GM12875 (cell line): ENCODE data around the gene ZBED3.

ENCODE experiments used
- H3K4me3 ChIP-seq: one replicate; pipeline ENCODE4 v1.5.1; 2011; ENCODE audit warnings: low read depth, low read length, control low read depth
- TF ChIP-seq, protein P1 (sequence below): IDR thresholded peaks from 2 replicates; pipeline ENCODE4 v1.5.1; 2011; ENCODE audit warnings: low read depth, mild to moderate bottlenecking, control low read depth, inconsistent platforms, low read length, moderate library complexity, borderline replicate concordance; ENCODE audit not compliant: insufficient read depth

Gene ZBED3

DNA sequence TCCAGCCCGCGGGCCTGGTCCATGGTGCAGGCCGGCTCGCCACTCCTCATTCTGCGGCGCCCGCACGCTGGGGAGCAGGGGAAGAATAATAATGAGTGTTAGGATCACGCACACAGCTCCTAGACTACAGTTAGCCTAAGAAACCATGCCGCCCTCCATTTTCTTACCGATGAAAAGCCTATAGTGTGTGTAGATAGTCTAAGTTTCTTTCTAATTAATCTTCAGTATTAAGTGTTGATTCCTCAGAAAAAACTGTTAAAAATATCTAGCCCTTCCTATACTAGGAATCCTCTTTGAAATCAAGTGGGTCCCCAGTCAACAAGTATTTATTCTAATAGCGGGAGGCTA lies 9.3 kb downstream of the ZBED3 start:
- TF ChIP-seq, protein P1, sequence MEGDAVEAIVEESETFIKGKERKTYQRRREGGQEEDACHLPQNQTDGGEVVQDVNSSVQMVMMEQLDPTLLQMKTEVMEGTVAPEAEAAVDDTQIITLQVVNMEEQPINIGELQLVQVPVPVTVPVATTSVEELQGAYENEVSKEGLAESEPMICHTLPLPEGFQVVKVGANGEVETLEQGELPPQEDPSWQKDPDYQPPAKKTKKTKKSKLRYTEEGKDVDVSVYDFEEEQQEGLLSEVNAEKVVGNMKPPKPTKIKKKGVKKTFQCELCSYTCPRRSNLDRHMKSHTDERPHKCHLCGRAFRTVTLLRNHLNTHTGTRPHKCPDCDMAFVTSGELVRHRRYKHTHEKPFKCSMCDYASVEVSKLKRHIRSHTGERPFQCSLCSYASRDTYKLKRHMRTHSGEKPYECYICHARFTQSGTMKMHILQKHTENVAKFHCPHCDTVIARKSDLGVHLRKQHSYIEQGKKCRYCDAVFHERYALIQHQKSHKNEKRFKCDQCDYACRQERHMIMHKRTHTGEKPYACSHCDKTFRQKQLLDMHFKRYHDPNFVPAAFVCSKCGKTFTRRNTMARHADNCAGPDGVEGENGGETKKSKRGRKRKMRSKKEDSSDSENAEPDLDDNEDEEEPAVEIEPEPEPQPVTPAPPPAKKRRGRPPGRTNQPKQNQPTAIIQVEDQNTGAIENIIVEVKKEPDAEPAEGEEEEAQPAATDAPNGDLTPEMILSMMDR = no peak
- H3K4me3 ChIP-seq = no peak overlapping the region

DNA sequence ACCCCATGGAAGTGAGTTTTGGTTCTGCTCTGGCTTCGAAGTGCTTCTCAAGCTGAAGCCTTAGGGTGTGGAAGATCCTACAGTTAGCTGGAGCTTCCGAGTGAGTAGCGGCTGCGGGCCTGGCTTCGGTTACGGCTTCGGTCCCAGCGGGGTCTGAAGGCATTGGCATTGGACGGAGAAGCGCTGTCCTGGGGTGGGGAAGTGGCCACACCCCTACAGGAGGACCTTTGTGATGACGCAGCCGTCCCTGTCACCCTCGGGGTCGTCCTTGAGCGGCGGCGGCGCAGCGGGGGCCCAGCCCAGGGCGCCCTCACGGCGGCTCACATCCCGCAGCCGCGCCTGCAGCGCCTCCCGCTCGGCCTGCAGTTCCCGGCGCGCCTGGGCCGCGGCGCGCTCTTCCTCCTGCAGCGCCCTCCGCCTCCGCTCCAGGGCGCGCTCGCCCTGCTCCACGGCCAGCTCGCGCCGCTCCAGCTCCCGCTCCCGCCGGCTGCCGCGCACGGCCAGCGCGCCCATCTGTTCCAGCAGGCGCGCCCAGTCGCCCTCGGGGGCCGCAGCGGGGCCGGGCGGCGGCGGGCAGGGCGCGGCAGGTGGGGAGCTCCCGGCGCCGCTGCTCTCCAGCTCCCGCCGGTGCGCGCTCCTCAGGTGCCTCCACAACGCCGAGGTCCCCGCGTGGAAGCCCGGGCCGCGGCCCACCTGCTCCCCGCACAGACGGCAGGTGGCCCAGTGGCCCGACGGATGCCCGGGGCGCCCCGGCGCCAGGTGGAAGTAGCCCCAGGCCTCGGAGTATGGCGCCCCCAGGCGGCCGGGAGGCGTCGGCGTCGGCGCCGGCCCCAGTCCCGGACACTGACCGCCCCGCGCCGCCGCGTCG lies 9.9 kb downstream of the ZBED3 start:
- peak overlapping the region; percentile 41 for H3K4me3 ChIP-seq
- TF ChIP-seq, protein P1 = peak; percentile 80

DNA sequence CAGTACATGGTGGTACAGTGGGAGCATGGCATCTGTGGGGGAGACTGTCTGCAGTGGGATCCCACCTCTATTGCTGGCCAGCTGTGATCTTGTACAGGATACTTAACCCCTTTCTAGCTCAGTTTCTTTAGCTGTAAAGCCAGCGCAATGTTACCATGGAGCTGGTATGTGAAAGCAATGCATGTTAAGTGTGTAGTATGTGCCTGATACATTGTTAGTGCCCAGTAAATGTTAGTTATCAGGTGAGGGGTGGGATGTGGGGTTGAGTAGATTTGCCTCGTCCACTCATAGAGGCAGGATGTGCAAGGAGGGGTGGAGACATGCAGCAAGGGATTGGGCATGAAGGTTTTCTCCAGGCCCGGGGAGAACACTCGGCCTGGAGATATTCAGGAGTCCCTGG lies 12.3 kb downstream of the ZBED3 start:
- H3K4me3 ChIP-seq = no peak overlapping the region
- TF ChIP-seq, protein P1 = no peak

DNA sequence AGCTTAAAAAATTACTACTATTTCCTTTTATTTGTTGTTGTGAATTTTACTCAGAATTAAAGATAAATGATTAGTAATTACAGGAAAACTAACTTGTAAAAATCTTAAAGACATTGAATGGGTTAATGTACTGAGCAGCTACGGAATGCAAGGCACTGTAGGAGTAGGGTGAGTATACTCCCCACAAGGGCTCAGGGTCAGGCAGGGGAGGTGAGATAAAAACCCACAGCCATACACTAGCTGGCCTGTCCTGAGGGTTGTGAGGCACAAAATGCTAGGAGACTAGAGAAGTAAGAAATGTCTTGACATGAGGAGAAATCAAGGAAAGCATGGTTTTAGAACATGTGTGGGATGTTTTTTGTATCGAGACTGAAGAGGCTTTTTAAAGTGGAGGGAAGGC lies 13.4 kb downstream of the ZBED3 start:
- TF ChIP-seq, protein P1 = no peak
- H3K4me3 ChIP-seq = no peak overlapping the region

DNA sequence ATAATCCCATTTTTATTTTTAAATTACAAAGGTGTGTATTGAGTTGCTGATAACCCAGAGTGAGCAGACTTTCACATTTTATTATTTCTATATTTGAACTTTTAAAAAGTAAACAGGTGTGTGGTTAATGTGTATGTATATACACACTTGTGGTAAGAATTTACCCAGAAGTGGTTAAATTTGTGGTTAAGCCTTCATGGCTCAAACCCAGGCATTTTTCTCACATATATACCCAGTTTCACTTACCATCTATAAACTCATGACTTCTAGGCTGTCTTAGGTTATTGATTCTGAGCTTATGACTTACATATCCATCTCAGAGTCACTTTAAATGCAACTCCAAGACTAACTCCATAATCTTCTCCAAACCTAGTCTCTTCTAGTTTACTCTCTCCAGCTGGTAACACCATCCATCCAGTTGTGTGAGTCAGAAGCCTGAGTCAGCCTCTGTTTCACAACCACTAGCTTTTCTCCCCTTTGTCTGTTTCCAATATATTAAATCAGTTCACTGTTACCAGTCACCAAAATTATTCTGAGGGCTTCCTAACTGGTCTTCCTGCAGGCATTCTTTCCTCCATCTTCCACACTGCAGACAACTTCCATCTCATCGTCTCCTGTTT lies 20.2 kb downstream of the ZBED3 start:
- TF ChIP-seq, protein P1 = no peak
- H3K4me3 ChIP-seq = no peak overlapping the region

DNA sequence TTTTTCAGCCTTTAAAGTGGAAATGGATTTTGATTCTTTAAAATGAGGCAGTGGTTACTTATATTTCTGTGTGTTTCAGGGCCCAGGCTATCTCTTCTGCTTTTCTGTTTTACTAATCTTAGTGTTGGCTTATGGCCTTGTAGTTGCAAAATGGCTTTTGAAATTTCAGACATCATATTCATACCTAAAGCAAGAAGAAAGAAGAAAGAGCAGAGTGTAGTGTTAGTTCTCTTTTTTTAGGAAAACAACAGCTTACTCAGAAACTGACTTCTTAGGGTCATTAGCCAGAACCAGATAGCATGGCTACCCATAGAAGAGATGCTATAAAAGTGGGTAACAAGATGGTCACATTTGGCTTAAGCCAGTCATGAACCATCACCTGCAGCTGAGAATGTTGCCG lies 20.9 kb downstream of the ZBED3 start:
- H3K4me3 ChIP-seq = no peak overlapping the region
- TF ChIP-seq, protein P1 = no peak

DNA sequence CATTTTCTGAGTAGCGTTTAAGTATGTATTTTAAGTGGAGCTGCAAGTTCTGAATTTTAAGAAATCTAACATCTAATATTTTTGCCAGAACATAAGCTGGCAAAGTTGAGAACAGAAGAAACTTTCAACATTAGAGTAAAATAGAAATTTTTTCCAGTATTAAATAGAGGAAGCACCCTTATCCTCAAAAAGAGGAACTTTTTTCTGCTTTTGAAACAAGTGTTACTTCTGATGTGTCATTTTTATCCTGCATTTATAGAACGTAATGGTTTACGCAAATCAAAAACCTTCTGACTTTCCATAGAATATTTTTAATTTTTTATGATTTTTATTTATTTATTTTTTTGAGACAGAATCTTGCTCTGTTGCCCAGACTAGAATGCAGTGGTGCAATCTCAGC lies 21.8 kb downstream of the ZBED3 start:
- H3K4me3 ChIP-seq = no peak overlapping the region
- TF ChIP-seq, protein P1 = no peak
